ENCODE results near the gene SHB. TPM values are rescaled to one million over a fixed set of nuclear protein-coding genes. Genes with fewer than 3 reads are reported as not detected.

SHB gene
- total RNA-seq, 1 donor from 2014 or later, result 20.9 TPM

DNA sequence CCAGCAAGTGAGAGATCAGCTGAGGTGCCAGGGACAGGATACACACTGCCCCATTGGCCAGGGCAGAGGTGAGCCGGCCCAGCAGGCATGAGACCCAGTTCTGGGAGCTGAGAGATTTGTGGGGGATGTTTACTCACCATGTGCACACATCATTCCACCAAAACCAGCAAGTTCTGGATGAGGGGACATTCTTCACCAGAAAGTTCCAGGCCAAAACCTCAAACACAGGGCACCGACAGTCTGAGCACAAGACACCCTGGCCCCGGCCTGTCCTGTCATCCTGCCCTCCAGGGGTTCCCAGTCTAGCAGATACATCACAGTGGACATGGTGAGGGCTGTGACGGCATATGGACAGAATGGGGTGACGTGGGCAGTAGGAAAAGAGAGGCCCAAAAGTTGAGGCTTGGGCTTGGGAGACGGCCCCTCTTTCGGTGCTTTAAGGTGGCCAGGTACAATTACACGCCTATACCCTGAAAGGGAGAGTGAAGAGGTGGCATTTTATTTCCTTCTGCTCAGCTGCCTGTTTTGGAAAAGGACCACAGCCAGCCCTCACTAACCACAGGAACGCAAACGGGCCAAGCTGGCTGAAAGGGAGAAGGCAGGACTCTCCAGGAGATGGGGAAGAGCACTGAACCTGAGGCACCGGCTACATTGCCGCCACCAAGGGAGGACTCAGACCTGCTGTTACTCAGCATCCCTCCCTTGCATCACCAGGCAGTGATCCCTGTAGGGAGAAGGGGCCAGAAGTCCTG is 64.0 kb downstream of the SHB start:
- intact Hi-C loops (cut with DNase I), result no loop called here
- Histone ChIP-seq H3K4me1 (peaks cover 46% of the 10 kb centered on the region), H3K27me3 (no peaks in the 10 kb centered on the region), H3K27ac (no peak overlapping the region), H3K9me3 (no peaks in the 10 kb centered on the region), H3K4me3 (no peak overlapping the region), H3K36me3 (no peaks in the 10 kb centered on the region)
- TF ChIP-seq POLR2AphosphoS5 (IDR thresholded peaks at IDR 0.05; ENCODE audit: insufficient read depth in 1 of 2, low read depth in 1 of 2), result no peak
- TF ChIP-seq POLR2A (IDR thresholded peaks at IDR 0.05), result no peak
- TF ChIP-seq CTCF (IDR thresholded peaks at IDR 0.05), result no peak
- no peak for DNase-seq (ENCODE audit: extremely low spot score in 2 of 2)

- Histone ChIP-seq H3K36me3 (no peaks in the 10 kb centered on the region), H3K9me3 (no peaks in the 10 kb centered on the region), H3K4me1 (peaks cover 44% of the 10 kb centered on the region), H3K27me3 (no peaks in the 10 kb centered on the region), H3K4me3 (no peak overlapping the region), H3K27ac (no peak overlapping the region)
- intact Hi-C loops (cut with DNase I), result no loop called here
- no peak for DNase-seq (ENCODE audit: extremely low spot score in 2 of 2)
- no peak for TF ChIP-seq POLR2AphosphoS5 (IDR thresholded peaks at IDR 0.05; ENCODE audit: insufficient read depth in 1 of 2, low read depth in 1 of 2)
- TF ChIP-seq POLR2A (IDR thresholded peaks at IDR 0.05), result no peak
- TF ChIP-seq CTCF (IDR thresholded peaks at IDR 0.05), result no peak
Measured at GRCh38 chr9:38003946-38004808, 64.8 kb downstream of the SHB start.

GRCh38 chr9:38003230-38003629 is 65.8 kb downstream of the SHB start:
- TF ChIP-seq CTCF (IDR thresholded peaks at IDR 0.05) (no peak), POLR2AphosphoS5 (IDR thresholded peaks at IDR 0.05; ENCODE audit: insufficient read depth in 1 of 2, low read depth in 1 of 2) (no peak), POLR2A (IDR thresholded peaks at IDR 0.05) (no peak)
- intact Hi-C loops (cut with DNase I), result no loop called here
- Histone ChIP-seq H3K4me1 (peaks cover 35% of the 10 kb centered on the region), H3K27ac (no peak overlapping the region), H3K4me3 (no peak overlapping the region), H3K27me3 (no peaks in the 10 kb centered on the region), H3K9me3 (no peaks in the 10 kb centered on the region), H3K36me3 (no peaks in the 10 kb centered on the region)
- no peak for DNase-seq (ENCODE audit: extremely low spot score in 2 of 2)

DNA sequence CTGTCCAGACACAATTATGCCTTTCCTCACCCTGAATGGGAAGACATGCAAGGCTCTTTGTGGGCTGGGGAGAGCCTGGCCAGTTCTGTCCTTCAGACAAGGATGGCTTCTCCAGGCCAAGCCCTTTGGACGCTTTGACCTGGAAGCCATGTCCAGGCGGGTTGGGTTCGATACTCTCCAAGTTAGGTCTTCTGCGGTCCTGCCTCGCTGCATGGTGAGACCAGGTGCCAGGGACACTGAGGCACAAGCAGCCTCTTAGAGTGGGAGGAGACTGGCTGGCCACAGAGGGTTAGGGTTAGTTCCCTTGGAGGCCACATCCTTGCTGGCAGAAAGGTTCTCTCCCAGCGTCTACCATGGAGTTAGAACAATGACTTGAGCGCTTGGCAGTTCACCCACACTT is 67.6 kb downstream of the SHB start:
- H3K9me3 ChIP-seq, result no peaks in the 10 kb centered on the region
- intact Hi-C loops (cut with DNase I), result no loop called here
- H3K27me3 ChIP-seq, result no peaks in the 10 kb centered on the region
- no peak overlapping the region for H3K4me3 ChIP-seq
- H3K4me1 ChIP-seq, result peaks cover 18% of the 10 kb centered on the region
- no peak for DNase-seq (ENCODE audit: extremely low spot score in 2 of 2)
- H3K27ac ChIP-seq, result no peak overlapping the region
- TF ChIP-seq POLR2A (IDR thresholded peaks at IDR 0.05) (no peak), POLR2AphosphoS5 (IDR thresholded peaks at IDR 0.05; ENCODE audit: insufficient read depth in 1 of 2, low read depth in 1 of 2) (no peak), CTCF (IDR thresholded peaks at IDR 0.05) (no peak)
- H3K36me3 ChIP-seq, result no peaks in the 10 kb centered on the region
